GM21447 (cell line): Measurements from ENCODE around the gene HIF1A.
"Not testable (repeated sequence)": the region's sequence is repeated elsewhere in the genome, so short reads cannot be mapped to it uniquely, and the experiment has no call there.

Experiments used
- ATAC-seq: cut with Tn5 transposase; IDR thresholded peaks from one replicate; pipeline ENCODE4 v1.9.1; 2021; ENCODE audit not compliant: unreplicated experiment

The HIF1A gene

GRCh38 chr14:61744238-61744637, 48.9 kb downstream of the HIF1A start:
- ATAC-seq: no peak

- ATAC-seq: not testable (repeated sequence)
Measured at GRCh38 chr14:61746346-61746745, 51.0 kb downstream of the HIF1A start.

GRCh38 chr14:61746881-61747280, 51.6 kb downstream of the HIF1A start:
- ATAC-seq: no peak

- no peak for ATAC-seq
Measured at GRCh38 chr14:61747342-61747741, 52.0 kb downstream of the HIF1A start.

- no peak for ATAC-seq
Measured at GRCh38 chr14:61749264-61749663, 54.0 kb downstream of the HIF1A start.

GRCh38 chr14:61749867-61750266, 54.6 kb downstream of the HIF1A start:
- no peak for ATAC-seq

- ATAC-seq: peak; percentile 87
Measured at GRCh38 chr14:61750708-61751474, 55.6 kb downstream of the HIF1A start.

- ATAC-seq: no peak
Measured at GRCh38 chr14:61751475-61751989, 56.2 kb downstream of the HIF1A start.

GRCh38 chr14:61752626-61753025, 57.3 kb downstream of the HIF1A start:
- ATAC-seq: peak; percentile 46

GRCh38 chr14:61753631-61754030, 58.3 kb downstream of the HIF1A start:
- ATAC-seq: no peak

- no peak for ATAC-seq
Measured at GRCh38 chr14:61754627-61755381, 59.5 kb downstream of the HIF1A start.

- ATAC-seq: not testable (repeated sequence)
Measured at GRCh38 chr14:61755382-61755742, 60.0 kb downstream of the HIF1A start.

- ATAC-seq: no peak
Measured at GRCh38 chr14:61756135-61756534, 60.8 kb downstream of the HIF1A start.

GRCh38 chr14:61759878-61760277, 64.6 kb downstream of the HIF1A start:
- no peak for ATAC-seq

- peak; percentile 3 for ATAC-seq
Measured at GRCh38 chr14:61761557-61761956, 66.2 kb downstream of the HIF1A start.

- ATAC-seq: peak; percentile 98
Measured at GRCh38 chr14:61761959-61762786, 66.9 kb downstream of the HIF1A start, which contains the start of gene SNAPC1. SNAPC1 (plus strand) TSS chr14:61762420; CDS start chr14:61762461, 41 bp downstream.

- no peak for ATAC-seq
Measured at GRCh38 chr14:61764342-61765122, 69.2 kb downstream of the HIF1A start.

- no peak for ATAC-seq
Measured at GRCh38 chr14:61765225-61765943, 70.1 kb downstream of the HIF1A start.

- no peak for ATAC-seq
Measured at GRCh38 chr14:61766151-61766550, 70.8 kb downstream of the HIF1A start.

GRCh38 chr14:61768240-61768639, 72.9 kb downstream of the HIF1A start:
- ATAC-seq: no peak
